ENCODE measurements around the gene COL23A1. TPM values are rescaled to one million over a fixed set of nuclear protein-coding genes. Genes with fewer than 3 reads are reported as not detected.

The COL23A1 gene
- polyA plus RNA-seq, 1 donor (not counting 4 experiments of a cell fraction or from before 2014, with no cell fraction given), result not detected

DNA sequence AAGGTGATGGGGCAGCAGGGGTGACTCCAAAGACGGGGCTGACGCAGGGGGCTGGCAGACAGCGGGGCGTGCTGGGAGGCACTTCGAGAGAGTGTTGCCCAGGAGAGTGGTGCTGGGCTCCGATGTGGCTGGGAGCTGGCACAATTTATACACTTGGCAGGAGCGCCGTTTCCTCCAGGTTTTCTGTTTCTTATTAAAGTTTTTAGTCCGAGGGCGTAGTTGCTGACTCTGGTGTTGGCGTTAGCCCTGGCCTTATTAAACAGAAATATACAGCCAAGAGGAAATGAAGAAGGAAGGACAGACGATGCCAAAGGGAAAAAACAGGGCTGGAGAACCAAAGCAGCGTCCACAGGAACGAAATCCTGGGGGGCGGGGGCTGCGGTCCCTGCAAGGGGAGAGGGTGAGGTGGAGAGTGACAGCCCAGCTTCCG is 218.0 kb downstream of the COL23A1 start:
- Histone ChIP-seq H3K79me2 (ENCODE audit: control insufficient read depth, insufficient read depth, low read length) (no peaks in the 10 kb centered on the region), H3K36me3 (ENCODE audit: control insufficient read depth in 2 of 2, extremely low read depth in 1 of 2, insufficient read depth in 2 of 2, low read length in 2 of 2) (no peaks in the 10 kb centered on the region), H3K9me1 (ENCODE audit: control insufficient read depth, extremely low read depth, insufficient read depth, low read length) (no peaks in the 10 kb centered on the region), H3K4me3 (ENCODE audit: control insufficient read depth in 2 of 3, extremely low read depth in 1 of 3, insufficient read depth in 2 of 3, low read depth in 1 of 3, low read length in 3 of 3) (no peak overlapping the region), H3K4me2 (ENCODE audit: control insufficient read depth, extremely low read depth, insufficient read depth, low read depth, low read length) (no peak overlapping the region), H3K9me3 (ENCODE audit: control insufficient read depth, low read depth, low read length) (no peaks in the 10 kb centered on the region), H3K27me3 (ENCODE audit: control insufficient read depth, extremely low read depth, insufficient read depth, low read length) (peaks cover 4% of the 10 kb centered on the region), H2AFZ (ENCODE audit: control insufficient read depth, low read length) (no peak overlapping the region), H3K4me1 (ENCODE audit: control insufficient read depth, extremely low read depth, insufficient read depth, low read length) (no peaks in the 10 kb centered on the region), H4K20me1 (ENCODE audit: control insufficient read depth, extremely low read depth, insufficient read depth, low read length) (no peaks in the 10 kb centered on the region), H3K9ac (ENCODE audit: control insufficient read depth, extremely low read depth, insufficient read depth, low read length) (no peak overlapping the region), H3K27ac (ENCODE audit: control insufficient read depth, insufficient read depth, low read length) (no peak overlapping the region)
- no peak for DNase-seq (ENCODE audit: low read depth, low spot score)
- FAIRE-seq, result no peak
- dilution Hi-C loops (cut with MboI; ENCODE audit: extremely low pct_ligation_motif_present, low sequenced_read_pairs), result no loop called here
- TF ChIP-seq, protein P1, sequence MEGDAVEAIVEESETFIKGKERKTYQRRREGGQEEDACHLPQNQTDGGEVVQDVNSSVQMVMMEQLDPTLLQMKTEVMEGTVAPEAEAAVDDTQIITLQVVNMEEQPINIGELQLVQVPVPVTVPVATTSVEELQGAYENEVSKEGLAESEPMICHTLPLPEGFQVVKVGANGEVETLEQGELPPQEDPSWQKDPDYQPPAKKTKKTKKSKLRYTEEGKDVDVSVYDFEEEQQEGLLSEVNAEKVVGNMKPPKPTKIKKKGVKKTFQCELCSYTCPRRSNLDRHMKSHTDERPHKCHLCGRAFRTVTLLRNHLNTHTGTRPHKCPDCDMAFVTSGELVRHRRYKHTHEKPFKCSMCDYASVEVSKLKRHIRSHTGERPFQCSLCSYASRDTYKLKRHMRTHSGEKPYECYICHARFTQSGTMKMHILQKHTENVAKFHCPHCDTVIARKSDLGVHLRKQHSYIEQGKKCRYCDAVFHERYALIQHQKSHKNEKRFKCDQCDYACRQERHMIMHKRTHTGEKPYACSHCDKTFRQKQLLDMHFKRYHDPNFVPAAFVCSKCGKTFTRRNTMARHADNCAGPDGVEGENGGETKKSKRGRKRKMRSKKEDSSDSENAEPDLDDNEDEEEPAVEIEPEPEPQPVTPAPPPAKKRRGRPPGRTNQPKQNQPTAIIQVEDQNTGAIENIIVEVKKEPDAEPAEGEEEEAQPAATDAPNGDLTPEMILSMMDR (optimal IDR thresholded peaks at IDR 0.05 in 1 of 3, IDR thresholded peaks at IDR 0.05 in 1 of 3, conservative IDR thresholded peaks at IDR 0.05 in 1 of 3; ENCODE audit: extremely low read depth in 1 of 3, insufficient read depth in 2 of 3, low read length in 3 of 3), result no peak
- TF ChIP-seq EZH2 (IDR thresholded peaks at IDR 0.05; ENCODE audit: low read length), result no peak

DNA sequence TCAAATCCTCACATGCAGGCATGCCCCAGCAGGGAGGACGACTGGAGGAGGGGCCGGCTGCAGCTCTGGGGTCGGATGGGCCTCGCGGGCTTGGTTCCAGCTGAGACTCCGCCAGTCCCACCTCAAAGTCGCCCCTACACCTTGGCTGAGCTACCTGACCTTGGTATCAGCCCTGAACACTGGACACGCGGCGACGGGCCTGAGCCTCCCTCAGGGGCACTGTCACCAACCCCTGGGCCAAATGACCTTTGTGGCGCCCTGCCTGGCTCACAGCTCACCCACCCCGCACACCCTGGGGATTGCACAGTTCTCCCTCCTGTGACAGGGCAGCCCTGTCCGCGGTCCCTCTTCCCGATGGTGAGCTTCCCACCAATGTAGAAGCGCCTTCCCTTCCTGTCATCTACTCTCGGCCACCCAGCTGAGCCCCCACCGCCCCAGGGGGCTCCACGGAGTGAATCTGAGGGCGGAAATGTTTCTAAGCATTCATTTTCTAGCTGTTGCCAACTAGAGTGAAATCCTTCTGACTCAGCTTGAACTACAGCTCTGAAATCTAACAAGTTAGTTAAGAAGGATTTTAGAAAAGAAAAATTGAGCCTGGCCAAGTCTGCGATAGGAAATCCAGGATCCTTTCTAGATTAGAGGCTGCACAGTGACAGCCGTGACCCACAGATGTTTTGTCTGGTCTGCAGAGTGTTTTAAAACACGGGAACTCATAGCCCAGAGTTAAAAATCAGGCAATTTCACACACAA is 218.7 kb downstream of the COL23A1 start:
- Histone ChIP-seq H3K27ac (ENCODE audit: control insufficient read depth, insufficient read depth, low read length) (no peak overlapping the region), H3K4me3 (ENCODE audit: control insufficient read depth in 2 of 3, extremely low read depth in 1 of 3, insufficient read depth in 2 of 3, low read depth in 1 of 3, low read length in 3 of 3) (no peak overlapping the region)
- dilution Hi-C loops (cut with MboI; ENCODE audit: extremely low pct_ligation_motif_present, low sequenced_read_pairs), result no loop called here

More for the DNA sequence above, 218.7 kb downstream of the COL23A1 start:
- H3K9ac ChIP-seq (ENCODE audit: control insufficient read depth, extremely low read depth, insufficient read depth, low read length), result no peak overlapping the region
- H3K9me1 ChIP-seq (ENCODE audit: control insufficient read depth, extremely low read depth, insufficient read depth, low read length), result no peaks in the 10 kb centered on the region
- H3K36me3 ChIP-seq (ENCODE audit: control insufficient read depth in 2 of 2, extremely low read depth in 1 of 2, insufficient read depth in 2 of 2, low read length in 2 of 2), result no peaks in the 10 kb centered on the region
- H3K27me3 ChIP-seq (ENCODE audit: control insufficient read depth, extremely low read depth, insufficient read depth, low read length), result peaks cover 4% of the 10 kb centered on the region
- no peaks in the 10 kb centered on the region for H3K79me2 ChIP-seq (ENCODE audit: control insufficient read depth, insufficient read depth, low read length)
- H3K4me2 ChIP-seq (ENCODE audit: control insufficient read depth, extremely low read depth, insufficient read depth, low read depth, low read length), result no peak overlapping the region
- no peaks in the 10 kb centered on the region for H4K20me1 ChIP-seq (ENCODE audit: control insufficient read depth, extremely low read depth, insufficient read depth, low read length)
- FAIRE-seq, result no peak
- H3K4me1 ChIP-seq (ENCODE audit: control insufficient read depth, extremely low read depth, insufficient read depth, low read length), result no peaks in the 10 kb centered on the region
- TF ChIP-seq, protein P1 (optimal IDR thresholded peaks at IDR 0.05 in 1 of 3, IDR thresholded peaks at IDR 0.05 in 1 of 3, conservative IDR thresholded peaks at IDR 0.05 in 1 of 3; ENCODE audit: extremely low read depth in 1 of 3, insufficient read depth in 2 of 3, low read length in 3 of 3), result no peak
- TF ChIP-seq EZH2 (IDR thresholded peaks at IDR 0.05; ENCODE audit: low read length), result no peak
- no peaks in the 10 kb centered on the region for H3K9me3 ChIP-seq (ENCODE audit: control insufficient read depth, low read depth, low read length)
- no peak overlapping the region for H2AFZ ChIP-seq (ENCODE audit: control insufficient read depth, low read length)
- DNase-seq (ENCODE audit: low read depth, low spot score), result no peak
